Measurements from ENCODE around the gene AATK.

The AATK gene

DNA sequence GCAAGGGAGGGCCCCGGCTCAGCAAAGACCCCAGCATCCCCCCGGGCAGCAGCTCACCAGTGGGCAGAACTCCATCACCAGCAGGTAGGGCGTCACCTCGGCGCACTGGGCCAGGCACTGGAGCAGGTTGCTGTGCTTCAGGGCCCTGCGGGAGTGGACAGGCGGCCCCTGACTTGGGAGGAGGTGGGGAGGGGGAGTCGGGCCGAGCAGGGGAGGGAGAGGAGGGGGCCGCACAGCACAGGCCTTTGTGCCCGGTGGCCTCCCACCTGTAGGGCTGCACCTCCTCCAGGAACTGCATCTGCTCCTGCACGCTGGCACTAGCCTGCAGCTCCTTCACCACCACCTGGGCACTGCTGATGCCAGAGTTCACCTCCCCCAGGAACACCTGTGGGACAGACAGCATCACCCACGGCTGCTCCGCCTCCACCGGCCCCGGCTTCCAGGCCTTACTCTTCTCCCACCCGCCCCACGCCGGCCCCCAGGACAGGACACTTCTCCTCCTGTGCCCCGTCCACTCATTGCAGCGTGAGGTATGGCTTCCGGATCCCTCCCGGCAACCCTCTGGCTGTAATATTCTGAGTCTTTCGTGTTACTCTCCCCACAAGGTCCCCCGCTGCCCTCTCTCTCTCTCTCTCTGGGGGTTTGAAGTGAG, 38.4 kb downstream of the AATK start:
- Mint-ChIP-seq H3K27ac (no peak overlapping the region), H3K9me3 (no peaks in the 10 kb centered on the region), H3K36me3 (ENCODE audit: low read depth) (no peaks in the 10 kb centered on the region), H3K27me3 (ENCODE audit: low read depth) (no peaks in the 10 kb centered on the region), H3K4me1 (no peaks in the 10 kb centered on the region), H3K4me3 (no peak overlapping the region)
- TF ChIP-seq CTCF (IDR thresholded peaks at IDR 0.05; ENCODE audit: unreplicated experiment in 3 of 3): no peak

GRCh38 chr17:81127133-81127455, 38.9 kb downstream of the AATK start:
- Mint-ChIP-seq H3K4me3 (no peak overlapping the region), H3K36me3 (ENCODE audit: low read depth) (no peaks in the 10 kb centered on the region), H3K4me1 (no peaks in the 10 kb centered on the region), H3K27me3 (ENCODE audit: low read depth) (no peaks in the 10 kb centered on the region), H3K9me3 (no peaks in the 10 kb centered on the region), H3K27ac (no peak overlapping the region)
- TF ChIP-seq CTCF (IDR thresholded peaks at IDR 0.05; ENCODE audit: unreplicated experiment in 3 of 3): no peak

DNA sequence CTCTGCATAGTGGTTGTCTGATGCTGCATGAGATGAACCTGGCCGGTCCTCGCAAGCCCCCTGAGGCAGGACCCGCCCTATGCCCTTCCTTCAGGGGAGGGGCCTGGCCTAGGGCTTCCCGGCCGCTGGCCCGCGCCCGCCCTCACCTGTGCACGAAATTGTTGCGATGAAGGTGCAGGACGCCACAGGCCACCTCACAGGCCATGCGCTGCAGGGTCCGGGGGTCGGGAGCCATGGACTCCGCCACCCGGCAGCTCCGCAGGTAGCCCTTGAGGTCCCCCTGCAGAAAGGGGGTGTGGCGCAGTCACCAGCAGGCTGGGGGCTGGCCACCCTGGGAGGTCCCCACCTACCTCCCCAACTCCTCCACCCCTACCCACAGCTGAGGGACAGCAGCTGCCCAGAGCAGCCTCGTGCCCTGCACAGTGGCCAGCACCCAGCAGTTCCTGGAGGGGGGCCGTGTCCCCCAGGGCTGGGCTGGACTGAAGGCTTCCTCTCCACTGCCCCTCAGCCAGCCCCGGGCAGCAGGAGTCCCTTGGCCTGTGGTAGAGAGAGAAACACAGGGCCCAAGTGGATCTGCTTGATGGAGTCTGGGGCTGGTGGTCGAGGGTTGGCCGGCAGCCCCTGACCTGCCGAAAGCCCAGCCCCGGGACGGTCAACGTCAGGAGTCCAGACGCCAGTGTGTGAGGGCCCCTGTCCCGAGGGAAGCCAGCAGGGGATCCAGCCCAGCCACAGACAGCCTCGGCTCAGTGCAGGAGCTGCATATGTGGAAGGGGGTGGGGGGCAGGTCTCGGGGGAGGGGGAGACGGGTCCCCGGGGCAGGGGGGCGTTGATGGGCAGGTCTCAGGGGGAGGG, 39.5 kb downstream of the AATK start:
- Mint-ChIP-seq H3K27ac (no peak overlapping the region), H3K36me3 (ENCODE audit: low read depth) (no peaks in the 10 kb centered on the region), H3K4me3 (no peak overlapping the region), H3K27me3 (ENCODE audit: low read depth) (no peaks in the 10 kb centered on the region), H3K9me3 (no peaks in the 10 kb centered on the region), H3K4me1 (no peaks in the 10 kb centered on the region)
- no peak for TF ChIP-seq CTCF (IDR thresholded peaks at IDR 0.05; ENCODE audit: unreplicated experiment in 3 of 3)

DNA sequence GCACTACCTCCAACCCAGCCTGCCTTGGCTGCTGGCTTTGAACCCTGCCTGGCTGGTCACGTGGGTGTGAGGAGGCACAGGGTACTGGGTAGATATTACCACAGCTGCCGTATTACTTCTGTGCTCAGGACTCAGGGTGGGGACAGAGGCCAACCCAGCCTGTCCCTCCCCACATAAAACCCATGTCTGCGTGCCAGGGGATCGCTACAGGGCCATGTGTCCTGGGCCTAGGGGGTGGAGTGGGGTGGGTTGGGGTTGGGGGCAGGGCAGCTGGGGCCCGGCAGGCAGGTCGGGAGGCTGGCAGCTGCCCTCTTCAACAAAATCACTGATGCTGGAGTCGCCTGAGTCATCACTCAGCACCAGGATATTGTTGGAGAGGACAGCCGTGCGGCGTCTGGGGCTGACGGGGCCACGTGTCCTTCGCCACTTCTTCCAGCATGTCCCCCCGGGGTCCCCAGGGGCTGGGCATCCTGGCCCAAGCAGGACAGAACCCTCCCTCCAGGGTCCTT, 40.4 kb downstream of the AATK start:
- no peaks in the 10 kb centered on the region for H3K36me3 Mint-ChIP-seq (ENCODE audit: low read depth)
- no peak overlapping the region for H3K27ac Mint-ChIP-seq
- H3K27me3 Mint-ChIP-seq (ENCODE audit: low read depth): no peaks in the 10 kb centered on the region
- TF ChIP-seq CTCF (IDR thresholded peaks at IDR 0.05; ENCODE audit: unreplicated experiment in 3 of 3): no peak
- no peaks in the 10 kb centered on the region for H3K4me1 Mint-ChIP-seq
- H3K9me3 Mint-ChIP-seq: no peaks in the 10 kb centered on the region
- H3K4me3 Mint-ChIP-seq: no peak overlapping the region

GRCh38 chr17:81124377-81124776, 41.6 kb downstream of the AATK start:
- H3K27ac Mint-ChIP-seq: no peak overlapping the region
- no peaks in the 10 kb centered on the region for H3K36me3 Mint-ChIP-seq (ENCODE audit: low read depth)
- no peaks in the 10 kb centered on the region for H3K9me3 Mint-ChIP-seq
- no peaks in the 10 kb centered on the region for H3K4me1 Mint-ChIP-seq
- H3K27me3 Mint-ChIP-seq (ENCODE audit: low read depth): no peaks in the 10 kb centered on the region
- no peak for TF ChIP-seq CTCF (IDR thresholded peaks at IDR 0.05; ENCODE audit: unreplicated experiment in 3 of 3)
- no peak overlapping the region for H3K4me3 Mint-ChIP-seq
